Kidney epithelial cell (primary cell): ENCODE measurements around the gene PGM1. TPM values are rescaled to one million over a fixed set of nuclear protein-coding genes. Genes with fewer than 3 reads are reported as not detected.

ENCODE experiments used
- DNase-seq: peaks from one replicate; pipeline ENCODE4 v3.0.0-alpha.2; 2010; ENCODE audit warnings: low read depth
- H3K27me3 ChIP-seq: 2 replicates; pipeline ENCODE4 v1.6.0; 2011; ENCODE audit warnings: low read length; ENCODE audit not compliant: control insufficient read depth, insufficient read depth
- H3K36me3 ChIP-seq: 2 replicates; pipeline ENCODE4 v1.5.1; 2011; ENCODE audit warnings: low read length; ENCODE audit not compliant: control insufficient read depth, insufficient read depth
- H3K4me3 ChIP-seq: 2 replicates; pipeline ENCODE4 v1.5.1; 2011; ENCODE audit warnings: low read depth, mild to moderate bottlenecking, control low read depth, low read length
- CTCF ChIP-seq: IDR thresholded peaks from 2 replicates; pipeline ENCODE4 v1.5.1; 2011; ENCODE audit warnings: mild to moderate bottlenecking, moderate library complexity, low read length, control low read depth, inconsistent platforms; ENCODE audit not compliant: insufficient read depth, poor library complexity, severe bottlenecking
- total RNA-seq: library from RNA; depleted of rRNA; stranded (reverse); fragments of >200 nt; gene quantifications from 2 replicates; pipeline ENCODE4 v1.2.3, GENCODE V29; 2015

The PGM1 gene
- total RNA-seq, 1 donor from 2014 or later = 36.2 TPM

GRCh38 chr1:63678200-63678599 lies 85.0 kb downstream of the PGM1 start:
- DNase-seq = no peak
- H3K4me3 ChIP-seq = no peak overlapping the region
- no peak for TF ChIP-seq CTCF
- H3K27me3 ChIP-seq = no peaks in the 10 kb centered on the region
- no peaks in the 10 kb centered on the region for H3K36me3 ChIP-seq

- no peak overlapping the region for H3K4me3 ChIP-seq
- no peak for TF ChIP-seq CTCF
- no peak for DNase-seq
- H3K27me3 ChIP-seq = no peaks in the 10 kb centered on the region
- no peaks in the 10 kb centered on the region for H3K36me3 ChIP-seq
These were observed 85.9 kb downstream of the PGM1 start for GRCh38 chr1:63679076-63679475.

GRCh38 chr1:63679589-63679988 lies 86.4 kb downstream of the PGM1 start:
- no peak overlapping the region for H3K4me3 ChIP-seq
- no peaks in the 10 kb centered on the region for H3K27me3 ChIP-seq
- no peaks in the 10 kb centered on the region for H3K36me3 ChIP-seq
- no peak for TF ChIP-seq CTCF
- DNase-seq = no peak

GRCh38 chr1:63682936-63683335 lies 89.7 kb downstream of the PGM1 start:
- Histone ChIP-seq H3K27me3 (no peaks in the 10 kb centered on the region), H3K36me3 (no peaks in the 10 kb centered on the region), H3K4me3 (no peak overlapping the region)
- DNase-seq = no peak
- no peak for TF ChIP-seq CTCF

GRCh38 chr1:63683759-63684158 lies 90.5 kb downstream of the PGM1 start:
- no peak for TF ChIP-seq CTCF
- H3K36me3 ChIP-seq = no peaks in the 10 kb centered on the region
- DNase-seq = no peak
- no peaks in the 10 kb centered on the region for H3K27me3 ChIP-seq
- H3K4me3 ChIP-seq = no peak overlapping the region

GRCh38 chr1:63686696-63687095 lies 93.5 kb downstream of the PGM1 start:
- no peak overlapping the region for H3K4me3 ChIP-seq
- H3K36me3 ChIP-seq = no peaks in the 10 kb centered on the region
- H3K27me3 ChIP-seq = no peaks in the 10 kb centered on the region
- DNase-seq = no peak
- no peak for TF ChIP-seq CTCF
